Measurements from ENCODE around the gene KNDC1.
"Not testable (repeated sequence)": the region's sequence is repeated elsewhere in the genome, so short reads cannot be mapped to it uniquely, and the experiment has no call there.

KNDC1 gene

DNA sequence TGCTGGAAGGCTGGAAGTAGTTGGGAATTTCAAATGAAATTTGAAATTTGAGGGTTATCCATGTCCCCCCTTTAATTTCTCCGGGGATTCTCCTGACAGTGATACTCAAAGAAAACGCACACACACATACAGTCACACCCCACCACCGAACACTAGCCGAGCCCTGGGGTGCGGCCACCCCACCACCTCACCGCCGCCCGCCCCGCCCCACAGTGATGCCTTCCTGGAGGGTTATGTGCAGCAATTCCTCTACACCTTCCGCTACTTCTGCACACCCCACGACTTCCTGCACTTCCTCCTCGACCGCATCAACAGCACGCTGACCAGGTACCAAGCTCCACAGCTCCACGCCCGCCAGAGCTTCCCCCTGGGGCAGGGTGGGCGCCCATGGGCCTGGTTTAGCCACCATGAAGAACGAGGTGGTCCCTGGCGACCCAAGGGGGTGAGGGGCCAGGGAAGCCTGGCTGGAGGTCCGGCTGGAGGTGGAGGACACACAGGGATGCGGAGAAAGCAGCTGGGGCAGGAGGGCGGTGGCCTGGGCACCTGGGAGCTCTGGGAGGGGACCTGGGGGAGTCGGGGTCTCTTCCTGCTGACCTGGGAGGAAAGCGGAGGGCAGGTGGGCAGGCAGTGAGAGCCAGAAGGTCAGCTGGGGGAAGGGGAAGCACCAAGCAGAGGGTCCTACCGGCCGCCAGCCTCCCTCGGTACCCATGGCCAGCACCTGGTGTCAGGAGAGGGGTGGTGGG is 50.5 kb downstream of the KNDC1 start:
- no peak for DNase-seq

DNA sequence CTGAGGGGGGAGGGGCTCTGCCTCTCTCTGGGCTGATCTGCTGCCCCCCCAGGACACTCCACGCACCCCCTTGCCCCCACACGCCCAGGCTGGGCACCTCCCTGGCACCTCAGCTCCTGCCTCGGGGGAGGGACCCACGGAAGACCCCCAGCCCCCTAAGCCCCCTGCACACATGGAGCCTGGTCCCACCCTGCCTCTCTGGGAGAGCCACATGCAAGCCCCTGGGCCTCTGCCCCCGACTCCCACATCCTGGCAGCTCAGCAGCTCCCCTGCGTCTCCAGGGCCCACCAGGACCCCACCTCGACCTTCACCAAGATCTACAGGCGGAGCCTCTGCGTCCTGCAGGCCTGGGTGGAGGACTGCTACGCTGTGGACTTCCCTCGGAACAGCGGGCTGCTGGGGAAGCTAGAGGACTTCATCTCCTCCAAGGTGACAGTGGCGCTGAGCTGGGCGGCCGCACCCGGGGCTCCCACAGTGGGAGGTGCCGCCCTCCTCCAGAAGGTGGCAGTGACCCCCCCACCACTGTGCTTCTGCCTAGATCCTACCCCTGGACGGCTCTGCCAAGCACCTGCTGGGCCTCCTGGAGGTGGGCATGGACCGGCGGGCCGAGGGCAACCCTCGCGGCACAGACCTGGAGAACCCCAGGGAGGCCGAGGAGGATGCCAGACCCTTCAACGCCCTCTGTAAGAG is 51.3 kb downstream of the KNDC1 start:
- no peak for DNase-seq

DNA sequence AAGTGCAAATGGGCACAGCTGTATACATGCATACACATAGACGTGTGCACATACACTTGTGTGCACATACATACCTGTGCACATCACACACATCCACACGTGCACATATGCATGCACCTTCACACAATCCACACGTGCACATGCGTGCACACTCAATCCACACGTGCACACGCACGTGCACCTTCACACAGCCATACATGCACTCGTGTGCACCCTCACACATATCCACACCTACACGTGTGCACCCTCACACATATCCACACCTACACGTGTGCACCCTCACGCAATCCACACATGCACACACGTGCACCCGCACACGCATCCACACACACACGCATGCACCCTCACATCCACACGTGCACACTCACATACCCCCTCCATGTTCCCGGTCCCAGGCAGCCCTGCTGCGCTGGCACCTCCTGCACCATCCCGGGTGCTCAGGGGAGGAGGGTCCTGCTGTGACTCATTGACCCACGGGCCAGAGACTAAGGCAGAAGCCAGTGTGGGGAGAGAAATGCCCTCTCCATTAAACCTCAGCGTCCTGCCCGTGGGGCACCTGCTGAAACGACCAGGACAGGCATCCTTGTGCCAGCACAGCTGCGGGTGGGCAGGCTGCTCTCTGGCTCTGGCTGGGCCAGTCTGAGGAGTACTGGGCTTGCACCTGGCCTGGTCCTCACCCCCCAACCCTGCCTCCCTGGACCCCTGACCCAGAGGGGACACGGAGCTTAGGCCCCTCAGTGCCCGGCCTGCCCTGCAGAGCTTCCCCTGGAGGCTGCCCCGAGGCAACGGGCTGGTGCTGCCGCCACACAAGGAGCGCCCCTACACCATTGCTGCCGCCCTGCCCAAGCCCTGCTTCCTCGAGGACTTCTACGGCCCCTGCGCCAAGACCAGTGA is 52.2 kb downstream of the KNDC1 start:
- DNase-seq = no peak

DNA sequence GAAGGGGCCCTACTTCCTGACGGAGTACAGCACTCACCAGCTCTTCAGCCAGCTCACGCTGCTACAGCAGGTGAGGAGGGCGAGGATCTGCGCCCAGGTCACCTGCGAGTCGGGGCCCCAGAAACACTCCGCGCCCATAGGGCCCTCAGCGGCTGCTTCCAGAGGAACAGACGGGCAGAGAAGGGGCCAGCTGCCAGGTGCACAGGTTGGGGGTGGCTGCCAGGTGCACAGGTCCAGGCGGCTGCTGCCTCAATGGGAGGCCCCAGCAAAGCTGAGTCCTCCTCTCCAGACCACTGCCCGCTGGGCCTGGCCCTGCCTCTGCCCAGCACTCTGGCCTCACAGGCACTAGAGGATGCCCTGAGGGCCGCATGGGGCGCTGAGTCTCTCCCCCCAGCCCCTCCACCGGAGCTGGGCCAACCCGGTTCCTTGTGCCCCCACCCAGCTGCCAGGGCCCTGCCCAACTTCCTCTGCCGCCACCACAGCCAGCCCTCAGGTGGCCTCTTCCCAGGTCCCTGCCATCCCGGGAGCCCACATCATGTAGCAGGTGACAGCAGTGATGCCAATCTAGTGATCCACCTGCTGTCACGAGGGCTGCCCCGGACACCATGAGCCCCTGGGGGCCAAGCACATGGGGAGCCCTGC is 53.0 kb downstream of the KNDC1 start:
- no peak for DNase-seq

DNA sequence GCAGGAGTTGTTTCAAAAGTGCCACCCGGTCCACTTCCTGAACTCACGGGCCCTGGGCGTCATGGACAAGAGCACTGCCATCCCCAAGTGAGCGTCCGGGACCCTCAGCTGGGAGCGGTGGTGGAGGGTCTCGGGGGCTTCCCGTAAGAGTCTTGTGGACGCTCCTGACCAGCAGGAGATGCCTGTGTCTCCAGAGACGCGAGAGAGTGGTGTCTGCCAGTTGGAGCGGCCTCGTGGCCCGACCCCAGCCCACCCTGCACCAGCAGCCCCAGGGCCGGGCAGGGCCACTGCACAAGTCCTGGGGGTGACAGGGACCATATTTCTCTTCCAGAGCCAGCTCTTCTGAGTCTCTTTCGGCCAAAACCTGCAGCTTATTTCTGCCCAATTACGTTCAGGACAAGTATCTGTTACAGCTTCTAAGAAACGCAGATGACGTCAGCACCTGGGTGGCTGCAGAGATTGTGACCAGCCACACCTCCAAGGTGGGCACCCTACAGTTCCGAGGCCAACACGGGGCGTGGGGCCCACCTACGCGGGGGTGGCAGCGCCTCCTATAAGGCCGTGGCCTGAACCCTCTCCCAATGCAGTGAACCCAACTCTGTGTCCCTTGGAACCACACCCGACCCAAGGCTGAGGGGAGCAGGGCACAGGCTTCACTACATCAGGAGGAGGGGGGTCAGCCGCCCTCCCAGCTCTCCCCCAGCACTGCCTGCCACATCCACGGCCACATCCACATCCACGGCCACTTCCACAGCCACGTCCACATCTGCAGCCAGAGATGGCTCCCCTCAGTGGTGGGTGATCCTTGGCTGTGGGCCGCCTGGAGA is 53.8 kb downstream of the KNDC1 start:
- no peak for DNase-seq

DNA sequence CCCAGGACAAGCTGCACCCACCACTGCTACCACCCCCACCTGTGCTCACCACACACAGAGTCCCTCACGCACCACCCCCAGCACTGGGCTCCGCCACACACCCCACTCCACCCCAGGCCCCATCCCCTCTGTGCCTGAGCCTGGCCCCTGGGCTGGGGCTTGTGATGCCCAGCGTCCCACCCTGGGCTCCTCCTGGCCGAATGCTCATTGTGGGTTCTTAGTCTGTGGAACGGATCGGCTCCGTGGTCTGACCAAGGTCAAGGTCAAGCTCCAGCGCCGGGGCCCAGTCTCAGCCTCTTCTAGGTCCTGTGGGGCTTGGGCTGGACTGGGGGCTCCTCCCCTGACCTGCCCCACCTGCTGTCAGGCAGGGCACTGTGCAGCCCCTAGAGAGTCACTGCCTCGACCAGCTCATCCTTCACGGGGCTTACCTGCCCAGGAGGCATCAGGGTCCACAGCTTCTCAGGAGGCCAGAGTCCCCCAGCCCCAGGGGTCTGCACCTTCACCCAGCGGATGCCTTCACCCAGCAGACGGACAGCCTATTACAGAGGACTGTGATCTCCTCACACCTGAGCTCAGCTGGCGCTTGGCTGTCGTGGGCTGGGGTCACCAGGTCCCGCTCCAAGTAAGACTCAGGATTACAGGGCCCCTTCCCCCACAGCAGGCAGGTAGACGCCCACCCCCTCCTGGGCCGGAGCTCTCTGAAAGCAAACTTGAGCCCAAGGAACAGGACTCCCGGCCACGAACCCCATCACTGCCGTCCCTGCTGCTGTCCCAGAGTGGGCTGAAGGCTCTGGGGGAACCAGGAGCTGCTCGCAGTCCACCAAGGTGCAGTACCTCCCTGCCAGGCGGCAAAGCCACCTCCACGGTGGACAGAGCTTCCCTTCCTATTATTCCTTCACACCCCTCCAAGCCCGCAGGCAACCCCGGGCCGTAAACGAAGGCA is 54.7 kb downstream of the KNDC1 start:
- no peak for DNase-seq

DNA sequence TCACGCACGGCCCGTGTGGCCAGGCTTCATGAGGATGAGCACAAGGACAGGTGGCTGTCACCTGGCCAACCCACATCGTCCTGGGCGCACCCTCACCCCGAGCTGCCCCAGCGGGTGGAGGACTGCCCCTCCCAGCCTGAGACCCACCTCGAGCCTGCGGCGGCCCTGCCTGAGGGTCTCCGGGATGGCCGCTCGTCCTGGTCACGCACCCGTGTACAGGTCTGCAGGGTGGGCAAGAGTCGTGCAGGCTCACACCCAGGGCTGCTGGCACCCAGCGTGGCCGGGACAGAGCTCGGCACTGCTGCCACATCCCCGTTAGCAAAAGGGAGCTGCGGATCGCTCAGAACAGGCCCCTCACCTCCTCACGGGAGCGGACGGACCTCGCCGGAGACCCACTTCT is 55.6 kb downstream of the KNDC1 start:
- DNase-seq = no peak

DNA sequence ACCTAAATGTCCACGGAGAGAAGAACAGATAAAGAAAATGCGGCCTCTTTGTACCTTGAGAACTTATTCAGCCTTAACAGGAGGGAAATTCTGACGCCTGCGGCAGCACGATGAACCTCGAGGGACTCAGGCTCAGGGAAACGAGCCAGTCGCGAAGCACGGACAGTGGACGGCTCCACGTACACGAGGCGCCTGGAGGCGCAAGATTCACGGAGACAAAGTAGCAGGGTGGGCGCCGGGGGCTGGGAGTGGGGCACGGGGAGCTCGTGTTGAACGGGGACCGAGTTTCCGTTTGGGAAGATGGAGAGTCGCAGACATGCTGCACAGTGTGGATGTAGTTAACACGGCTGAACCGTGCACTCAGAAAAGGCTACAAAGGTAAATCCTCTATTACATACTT is 56.8 kb downstream of the KNDC1 start:
- DNase-seq = no peak

DNA sequence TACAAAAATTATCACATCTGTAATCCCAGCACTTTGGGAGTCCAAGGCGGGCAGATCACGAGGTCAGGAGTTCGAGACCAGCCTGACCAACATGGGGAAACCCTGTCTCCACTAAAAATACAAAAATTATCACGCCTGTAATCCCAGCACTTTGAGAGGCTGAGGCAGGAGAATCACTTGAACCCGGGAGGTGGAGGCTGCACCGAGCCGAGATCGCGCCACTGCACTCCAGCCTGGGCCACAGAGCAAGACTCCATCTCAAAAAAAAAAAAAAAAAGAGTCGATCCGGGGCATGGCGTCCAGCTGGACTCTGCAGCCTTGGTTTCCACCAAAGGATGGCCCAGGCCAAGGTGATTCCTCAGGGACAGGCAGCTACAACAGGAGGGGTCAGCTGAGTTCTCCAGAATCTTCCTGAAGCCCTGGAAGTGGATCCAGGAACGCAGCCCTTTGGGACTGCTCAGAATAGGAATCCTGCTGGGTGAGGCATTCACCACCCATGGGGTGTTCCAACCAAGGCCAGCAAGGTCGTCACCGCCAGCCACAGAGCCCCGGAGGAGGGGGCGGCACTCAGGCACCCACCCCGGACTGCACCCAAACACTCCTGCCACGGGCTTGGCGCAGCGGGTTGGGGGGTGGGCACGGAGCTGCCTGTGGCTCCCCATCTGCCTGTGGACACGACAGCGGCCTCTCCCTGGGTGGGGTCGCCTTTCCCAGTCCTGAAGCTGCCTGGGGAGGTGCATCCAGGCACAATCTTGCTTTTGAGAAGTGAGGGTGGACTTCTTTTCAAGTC is 58.0 kb downstream of the KNDC1 start:
- DNase-seq = no peak

DNA sequence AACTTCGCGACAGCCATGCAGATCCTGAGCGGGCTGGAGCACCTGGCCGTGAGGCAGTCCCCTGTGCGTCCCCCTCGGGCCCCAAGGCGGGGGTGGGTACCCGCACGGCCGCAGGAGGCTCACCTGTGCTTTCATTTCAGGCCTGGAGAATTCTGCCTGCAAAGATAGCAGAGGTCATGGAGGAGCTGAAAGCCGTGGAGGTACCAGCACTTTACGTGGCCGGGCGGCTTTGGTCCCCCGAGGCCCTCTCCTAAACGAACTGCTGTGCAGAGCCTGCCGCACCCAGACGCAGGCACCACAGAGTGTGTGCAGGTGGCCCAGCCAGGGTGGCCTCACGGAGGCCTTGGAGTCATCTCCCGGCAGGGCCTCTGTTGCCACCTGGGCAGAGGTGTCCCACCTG is 58.9 kb downstream of the KNDC1 start:
- no peak for DNase-seq

DNA sequence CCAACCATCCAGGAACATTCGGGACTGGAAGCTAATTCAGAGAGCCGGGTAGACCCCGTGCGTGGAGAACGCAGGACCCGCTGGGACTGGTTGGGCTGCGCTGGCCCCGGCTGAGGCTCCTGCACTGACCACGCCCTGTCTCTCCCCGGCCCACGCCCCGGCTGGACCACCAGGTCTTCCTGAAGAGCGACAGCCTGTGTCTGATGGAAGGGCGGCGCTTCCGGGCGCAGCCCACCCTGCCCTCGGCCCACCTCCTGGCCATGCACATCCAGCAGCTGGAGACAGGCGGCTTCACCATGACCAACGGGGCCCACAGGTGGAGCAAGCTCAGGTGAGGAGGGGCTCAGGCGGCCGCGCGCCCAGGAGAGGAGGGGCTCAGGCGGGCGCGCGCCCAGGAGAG is 59.8 kb downstream of the KNDC1 start:
- DNase-seq = no peak

DNA sequence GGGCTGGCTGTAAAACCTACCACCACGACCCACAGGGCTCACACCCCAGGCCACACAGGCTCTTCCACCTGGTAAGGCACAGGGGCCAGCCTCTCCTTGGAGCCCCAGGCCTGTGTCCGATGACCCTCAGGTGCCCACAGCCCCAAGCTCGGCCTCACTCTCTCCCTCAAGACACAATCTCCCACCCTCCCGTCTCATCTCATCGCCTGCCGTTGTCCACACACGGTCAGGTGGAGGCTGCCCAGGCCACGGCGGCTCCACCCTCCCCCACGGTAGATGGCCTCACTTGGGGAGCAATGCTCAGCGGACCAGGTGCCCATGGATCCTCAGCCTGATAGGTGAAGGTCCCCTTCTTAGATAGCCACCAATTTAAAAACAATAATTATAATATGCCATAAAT is 61.3 kb downstream of the KNDC1 start:
- no peak for DNase-seq

DNA sequence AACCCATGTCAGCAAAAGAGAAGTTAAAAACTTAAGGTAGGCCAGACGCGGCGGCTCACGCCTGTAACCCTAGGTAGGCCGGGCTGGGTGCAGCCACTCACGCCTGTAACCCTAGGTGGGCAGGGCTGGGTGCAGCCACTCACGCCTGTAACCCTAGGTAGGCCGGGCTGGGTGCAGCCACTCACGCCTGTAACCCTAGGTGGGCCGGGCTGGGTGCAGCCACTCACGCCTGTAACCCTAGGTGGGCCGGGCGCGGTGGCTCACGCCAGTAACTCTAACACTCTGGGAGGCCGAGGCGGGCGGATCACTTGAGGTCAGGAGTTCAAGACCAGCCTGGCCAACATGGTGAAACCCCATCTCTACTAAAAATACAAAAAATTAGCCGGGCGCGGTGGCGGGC is 61.7 kb downstream of the KNDC1 start:
- not testable (repeated sequence) for DNase-seq

DNA sequence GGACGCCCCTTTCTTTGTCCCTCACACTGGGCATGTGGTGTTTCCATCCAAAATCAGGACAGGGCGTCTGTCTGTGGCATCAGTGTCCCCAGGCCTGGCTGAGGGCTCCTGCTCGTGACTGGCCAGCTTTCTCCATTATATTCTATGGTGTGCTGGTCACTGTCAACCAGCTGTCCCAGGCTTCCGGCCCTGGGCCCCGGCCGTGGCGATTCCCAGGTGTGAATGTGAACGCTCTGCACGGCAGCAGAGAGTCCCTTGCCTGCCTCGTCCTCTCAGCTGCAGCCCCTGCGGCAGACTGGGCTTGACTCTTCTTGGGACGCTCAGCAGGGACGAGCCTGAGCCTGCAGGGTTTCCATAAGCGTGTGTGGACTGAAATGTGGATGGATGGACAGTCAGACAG is 64.1 kb downstream of the KNDC1 start:
- no peak for DNase-seq

DNA sequence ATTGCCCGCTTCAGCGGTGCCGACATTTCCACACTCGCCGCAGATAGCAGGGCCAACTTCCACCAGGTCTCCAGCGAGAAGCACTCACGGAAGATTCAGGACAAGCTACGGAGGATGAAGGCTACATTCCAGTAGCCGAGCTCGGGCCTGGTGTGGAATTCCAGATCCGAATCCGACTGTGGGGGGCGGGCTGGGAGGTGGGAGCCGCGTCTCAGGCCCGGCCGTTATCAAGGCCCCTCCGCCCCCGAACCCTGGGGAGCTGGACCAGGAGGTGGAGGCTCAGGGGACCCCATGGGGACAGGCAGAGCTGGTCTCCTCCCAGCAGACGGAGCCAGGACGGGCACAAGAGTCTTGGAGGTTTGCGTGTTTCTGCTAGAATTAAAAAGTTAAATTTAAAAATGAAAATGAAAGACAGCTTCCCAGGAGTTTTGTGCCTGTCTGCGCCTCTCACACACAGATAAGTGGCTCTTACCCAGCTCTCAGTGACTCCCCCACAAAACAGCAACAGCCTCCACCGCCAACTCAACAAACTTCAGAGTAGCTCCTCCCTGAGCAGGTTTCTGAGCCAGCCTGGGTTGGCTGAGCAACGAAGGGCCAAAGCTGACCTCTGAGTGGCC is 64.8 kb downstream of the KNDC1 start:
- DNase-seq = no peak

DNA sequence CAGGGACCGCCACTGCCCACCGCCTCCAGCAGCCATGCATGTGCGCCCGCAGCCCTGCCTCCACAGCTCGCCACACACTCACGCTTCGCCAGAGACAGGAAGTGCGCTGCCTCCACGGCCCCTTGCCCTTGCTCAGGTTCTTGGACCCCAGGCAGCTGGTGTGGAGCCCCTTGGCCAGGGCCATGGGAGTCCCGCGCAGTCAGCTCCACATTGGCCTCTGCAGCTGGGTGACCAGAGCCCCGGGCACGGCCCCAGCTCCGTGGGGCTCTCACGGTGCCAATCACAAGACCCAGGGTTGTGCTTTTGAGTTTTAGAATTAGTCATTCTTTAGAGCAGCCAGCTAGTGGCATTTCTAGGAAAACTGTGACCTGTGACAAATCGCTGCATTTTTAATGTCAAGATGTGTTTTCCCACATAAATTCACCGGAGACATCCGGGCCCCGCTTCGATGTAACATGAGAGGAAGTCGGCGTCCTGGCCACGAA is 65.7 kb downstream of the KNDC1 start:
- no peak for DNase-seq

DNA sequence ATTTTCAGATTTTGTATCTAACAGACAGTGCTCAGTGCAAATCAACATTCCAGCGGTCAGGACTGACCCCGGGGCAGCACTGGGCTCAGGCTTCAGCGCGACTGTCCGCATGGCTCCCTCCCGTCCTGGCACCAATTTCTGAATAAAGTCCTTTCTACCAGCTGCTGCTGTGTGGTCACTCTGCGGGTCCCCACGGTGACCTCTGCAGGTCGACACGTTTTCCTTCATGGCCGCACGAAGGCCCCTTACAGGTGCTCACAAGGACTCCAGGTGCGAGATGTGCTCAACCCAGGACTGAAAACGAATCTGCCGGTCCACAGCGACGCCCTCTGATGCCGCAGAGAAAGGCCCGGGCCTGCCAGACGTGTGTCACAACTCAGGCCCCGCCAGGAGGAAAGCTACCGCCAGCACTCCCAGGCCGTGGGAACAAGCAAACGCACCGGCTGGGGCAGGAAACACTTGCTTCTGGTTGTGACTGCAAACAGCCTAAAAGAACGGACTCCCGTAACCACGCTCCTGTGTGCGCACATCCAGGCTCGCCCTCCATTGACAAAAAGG is 66.3 kb downstream of the KNDC1 start:
- no peak for DNase-seq

DNA sequence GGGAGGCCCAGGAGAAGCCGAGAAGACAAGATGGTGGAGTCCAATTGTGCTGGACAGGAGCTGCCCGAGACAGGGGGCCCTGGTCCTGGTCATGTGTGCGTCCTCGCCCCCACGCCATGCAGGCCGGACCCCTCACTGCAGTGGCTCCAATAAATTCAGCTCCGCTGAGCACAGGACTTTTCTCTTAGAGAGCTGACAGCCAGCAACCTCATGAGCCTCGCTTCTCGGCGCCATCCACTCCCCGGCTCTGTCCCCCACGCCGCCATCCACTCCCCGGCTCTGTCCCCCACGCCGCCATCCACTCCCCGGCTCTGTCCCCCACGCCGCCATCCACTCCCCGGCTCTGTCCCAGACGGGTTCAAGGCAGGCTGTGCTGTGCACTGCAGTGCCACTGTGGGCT is 67.2 kb downstream of the KNDC1 start:
- DNase-seq = no peak

Data from NCI-H1105 (cell line).